NCI-H2107 treated with DMSO at 0.1 percent for 48 hours (cell line): ENCODE measurements around the gene SYPL2.

ENCODE experiments used
- DNase-seq: peaks from one replicate; lab custom pipeline; 2025; ENCODE audit not compliant: unreplicated experiment; lab: John Stamatoyannopoulos, UW

SYPL2 gene

DNA sequence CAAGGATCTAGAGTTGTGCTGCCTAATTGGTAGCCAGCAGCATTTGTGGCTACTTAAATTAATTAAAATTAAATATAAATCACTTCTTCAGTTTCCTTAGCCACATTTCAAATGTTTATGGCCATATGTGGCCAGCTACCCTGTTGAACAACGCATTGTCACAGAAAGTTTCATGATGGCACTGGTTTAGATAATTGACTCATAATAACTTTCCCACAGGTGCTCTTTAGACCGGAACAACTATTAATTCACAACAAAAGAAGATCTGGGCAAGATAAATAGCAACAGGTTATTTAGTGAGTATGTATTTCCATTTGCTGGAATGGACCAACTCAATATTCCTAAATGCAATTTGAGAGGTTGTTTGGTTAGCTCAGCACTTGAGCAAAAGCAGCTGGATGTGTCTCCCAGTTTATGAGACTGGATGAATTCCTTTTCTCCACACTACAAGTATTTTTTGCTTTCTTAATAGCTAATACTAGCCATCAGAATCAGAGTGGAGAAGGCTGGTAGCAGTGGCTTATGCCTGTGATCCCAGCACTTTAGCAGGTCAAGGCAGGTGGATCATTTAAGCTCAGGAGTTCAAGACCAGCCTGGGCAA, 46.9 kb downstream of the SYPL2 start:
- DNase-seq = peak; percentile 16

DNA sequence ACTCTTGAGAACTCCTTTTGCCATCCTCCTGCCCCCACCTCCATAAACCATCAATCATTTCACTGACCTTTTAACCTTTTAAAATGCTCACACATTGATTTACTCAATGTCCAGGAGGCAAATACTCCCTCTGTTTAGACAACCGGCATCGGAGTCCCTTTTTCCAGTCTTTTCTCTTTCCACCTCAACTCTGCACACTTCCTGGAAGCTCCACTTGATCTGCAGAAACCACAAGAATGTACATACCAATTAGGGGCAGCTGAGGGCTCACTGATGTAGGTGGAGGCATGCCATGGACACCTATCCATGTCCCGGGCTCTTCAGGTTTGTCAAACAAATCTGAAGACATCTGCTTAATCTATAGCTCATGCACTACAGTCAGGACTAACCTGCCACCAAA, 48.5 kb downstream of the SYPL2 start:
- DNase-seq = no peak

DNA sequence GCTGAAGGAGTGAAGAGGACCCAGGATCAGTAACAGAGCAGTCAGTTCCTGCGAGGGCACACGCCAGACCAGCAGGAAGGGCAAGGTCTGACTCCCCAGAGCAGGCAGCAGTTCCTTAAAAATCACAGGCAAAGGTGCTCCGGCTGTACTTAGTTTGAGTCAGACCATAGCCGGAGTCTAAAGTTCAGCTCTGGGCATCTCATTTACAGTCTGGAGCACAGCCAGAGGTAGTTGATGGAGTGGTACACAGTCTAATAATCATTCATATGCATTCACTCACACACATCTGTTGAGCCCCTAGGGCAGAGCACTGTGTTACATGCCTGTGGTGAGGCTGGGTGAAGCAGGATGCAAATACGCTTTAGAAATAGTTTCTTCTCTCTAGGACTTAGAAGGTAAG, 50.5 kb downstream of the SYPL2 start:
- no peak for DNase-seq

DNA sequence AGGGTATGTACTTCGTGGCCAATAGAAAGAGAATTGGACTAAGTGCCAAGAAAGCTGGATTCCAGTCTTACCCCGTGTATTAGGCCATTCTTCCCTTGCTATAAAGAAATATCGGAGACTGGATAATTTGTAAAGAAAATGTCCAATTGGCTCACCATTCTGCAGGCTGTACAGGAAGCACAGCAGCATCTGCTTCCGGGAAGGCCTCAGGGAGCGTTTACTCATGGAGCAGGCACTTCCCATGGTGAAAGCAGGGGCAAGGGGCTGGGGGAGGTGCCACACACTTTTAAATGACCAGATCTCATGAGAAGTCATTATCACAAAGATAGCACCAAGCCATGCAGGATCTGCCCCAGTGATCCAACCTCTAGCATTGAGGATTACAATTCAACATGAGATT, 51.0 kb downstream of the SYPL2 start:
- no peak for DNase-seq

DNA sequence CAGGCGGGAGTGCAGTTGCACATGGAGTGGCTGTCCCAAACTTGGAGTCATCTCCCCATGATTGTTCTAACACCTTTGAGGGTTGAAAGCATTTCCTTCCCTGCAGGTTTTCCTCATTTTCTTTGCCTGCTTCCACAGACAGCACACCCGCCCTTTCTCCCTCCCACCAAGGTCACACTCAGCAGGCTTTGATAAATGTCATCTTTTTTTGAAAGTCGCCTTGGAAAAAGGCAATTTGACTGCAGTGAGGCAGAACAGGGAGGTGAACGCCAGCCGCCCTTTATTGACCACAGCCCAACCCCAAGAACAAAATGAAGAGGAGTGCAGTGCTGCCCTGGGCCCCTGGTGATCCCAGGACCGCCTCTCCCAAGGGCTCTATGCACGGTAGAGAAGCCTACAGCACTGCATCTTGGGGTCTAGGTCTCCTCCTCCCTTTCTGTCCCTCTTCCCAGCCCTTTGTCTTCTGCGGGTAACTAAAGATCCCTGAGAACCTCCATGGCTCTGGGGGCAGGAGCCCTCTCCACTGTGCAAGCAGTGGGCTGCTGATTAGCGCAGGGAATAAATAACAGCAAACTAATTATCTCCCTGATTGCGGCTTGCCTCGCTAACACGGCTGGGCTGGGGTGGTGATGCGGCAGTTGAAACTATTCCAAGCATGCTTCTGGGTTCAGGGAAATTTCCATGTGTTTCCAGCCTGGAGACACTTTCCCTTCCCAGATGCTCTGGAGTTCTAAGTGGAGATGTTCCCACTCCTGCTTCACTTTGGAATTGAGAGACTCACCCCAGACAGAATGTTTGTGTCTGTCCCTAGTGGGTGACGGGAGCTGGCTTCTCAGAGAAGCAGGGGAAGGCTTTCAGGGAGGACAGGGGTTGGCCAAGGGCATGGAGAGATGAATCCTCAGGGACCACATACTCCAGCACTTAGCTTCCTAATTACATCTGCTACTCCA, 54.9 kb downstream of the SYPL2 start:
- DNase-seq = no peak

DNA sequence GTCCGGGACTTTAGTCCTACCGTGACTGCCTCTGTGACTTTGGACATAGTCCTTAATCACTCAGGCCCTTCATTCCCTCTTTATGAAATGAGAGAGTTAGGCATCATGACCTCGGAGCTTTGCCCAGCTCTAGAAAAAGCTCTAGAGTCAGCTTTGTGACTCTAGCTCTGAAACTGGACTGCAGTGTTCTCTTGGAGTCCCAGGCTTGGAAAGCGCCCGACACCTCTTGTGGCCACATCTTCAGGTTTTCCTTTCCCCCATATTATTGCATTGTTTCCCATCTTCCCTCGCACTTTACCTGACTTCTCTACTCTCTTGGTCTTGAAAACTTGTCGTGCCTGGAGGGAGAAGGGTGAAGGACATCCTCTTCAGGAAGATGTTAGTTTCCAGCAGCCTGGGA, 55.7 kb downstream of the SYPL2 start:
- DNase-seq = no peak

DNA sequence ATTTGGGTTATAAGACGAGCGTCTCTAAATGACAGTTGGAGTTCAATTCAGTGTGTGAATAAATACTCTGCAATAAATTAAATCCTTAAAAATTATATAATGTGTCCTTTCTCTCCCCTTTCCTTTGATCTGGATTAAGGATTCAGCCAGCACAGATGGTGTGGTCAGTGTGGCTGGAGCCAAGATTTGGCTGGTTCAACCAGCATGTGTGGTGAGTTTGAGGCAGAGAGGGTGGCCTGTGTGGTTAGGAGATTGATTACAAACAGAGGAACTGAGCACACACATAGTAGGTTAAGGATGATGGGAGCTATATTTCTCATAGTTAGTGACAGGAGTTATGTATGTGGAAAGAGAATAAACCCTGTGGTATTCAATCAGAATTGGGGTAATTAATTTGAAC, 57.4 kb downstream of the SYPL2 start:
- no peak for DNase-seq

DNA sequence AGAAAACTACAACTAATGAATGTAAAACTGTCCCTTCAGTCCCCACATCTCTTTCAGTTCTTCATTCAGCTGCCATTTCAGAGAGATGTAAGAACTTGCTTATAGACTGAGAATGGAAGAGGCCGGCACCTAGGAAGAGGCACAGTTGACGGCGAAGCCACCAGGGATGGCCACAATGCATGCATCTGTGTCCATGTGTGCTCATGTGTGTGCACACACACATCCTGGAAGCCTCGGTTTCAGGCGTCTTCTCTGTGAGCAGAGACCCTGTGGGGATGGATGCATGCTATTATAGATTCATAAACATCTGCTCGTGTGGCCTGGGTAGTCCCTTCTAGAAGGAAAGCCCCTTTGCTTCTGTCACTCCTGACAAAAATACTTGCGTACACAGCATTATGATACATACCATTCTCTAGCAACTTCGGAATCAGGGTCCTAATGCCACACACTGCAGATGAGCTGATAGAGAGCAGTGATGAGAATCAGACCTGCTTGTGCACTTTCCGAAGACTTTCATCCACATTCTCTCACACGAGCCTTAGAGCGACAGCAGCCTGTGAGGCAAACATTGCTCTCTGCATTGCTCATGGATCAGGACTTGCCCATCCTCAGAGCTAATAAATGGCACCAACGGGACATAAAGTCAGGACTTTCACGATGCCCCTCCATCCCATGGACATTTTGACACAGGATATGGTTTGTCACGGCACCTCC, 60.9 kb downstream of the SYPL2 start:
- no peak for DNase-seq

DNA sequence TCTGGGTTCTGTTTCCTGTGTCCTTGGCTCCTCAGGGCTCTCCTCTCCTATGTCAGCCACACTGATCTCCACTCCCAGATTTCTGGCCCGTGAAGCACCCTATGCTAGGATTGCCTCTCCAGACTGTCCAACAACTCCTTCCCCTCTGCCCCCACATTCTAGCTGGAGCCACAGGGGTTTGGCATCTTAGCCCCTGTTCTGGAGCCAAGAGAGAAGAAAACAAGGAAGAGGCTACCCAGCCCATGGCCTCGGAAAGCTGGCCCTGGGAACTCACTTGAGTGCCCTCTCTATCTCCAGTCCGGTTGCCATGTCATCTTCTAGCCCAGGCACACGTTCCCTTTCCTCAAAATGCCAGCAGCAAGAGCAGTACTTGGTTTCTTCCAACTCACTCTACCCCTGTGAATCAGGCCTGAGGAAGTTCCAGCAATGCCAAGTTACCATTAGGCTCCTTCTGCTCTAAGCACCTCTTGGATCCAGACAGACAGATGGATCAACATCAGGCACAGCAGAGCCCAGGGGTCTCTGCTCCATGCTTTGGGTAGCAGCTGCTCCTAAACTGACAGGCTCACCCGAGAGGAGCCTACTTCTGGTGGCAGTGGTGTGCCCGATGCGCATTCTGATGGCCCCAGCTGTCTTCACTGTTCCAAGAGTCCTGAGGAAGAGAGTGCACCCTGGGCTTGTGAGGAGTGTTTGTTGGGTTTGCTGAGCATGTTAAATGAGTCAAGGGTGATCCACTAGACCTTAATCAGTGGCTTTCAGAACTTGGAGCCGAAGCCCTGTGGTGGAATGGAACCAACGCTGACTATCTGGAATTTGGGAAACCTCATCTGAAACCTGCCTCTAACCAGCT, 61.7 kb downstream of the SYPL2 start:
- DNase-seq = no peak

DNA sequence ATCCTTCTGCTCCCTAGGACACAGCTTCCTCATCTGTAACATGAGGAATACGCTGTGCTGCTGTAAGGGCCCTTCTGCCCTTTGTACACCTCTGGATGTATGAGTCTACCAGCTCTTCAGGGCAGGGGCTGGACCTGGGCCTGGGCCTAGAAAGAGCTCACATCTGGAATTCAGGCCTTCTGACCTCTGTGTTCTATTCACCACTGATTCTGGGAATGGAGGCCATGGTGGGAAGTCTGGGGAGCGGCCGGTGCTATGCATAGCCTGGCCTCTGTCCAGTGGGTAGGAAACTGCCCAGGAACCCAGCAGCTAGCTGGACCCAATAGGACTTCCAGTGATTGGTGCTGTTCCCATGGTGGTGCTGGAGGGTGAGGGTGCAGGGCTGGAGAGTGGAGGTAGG, 62.4 kb downstream of the SYPL2 start:
- no peak for DNase-seq

DNA sequence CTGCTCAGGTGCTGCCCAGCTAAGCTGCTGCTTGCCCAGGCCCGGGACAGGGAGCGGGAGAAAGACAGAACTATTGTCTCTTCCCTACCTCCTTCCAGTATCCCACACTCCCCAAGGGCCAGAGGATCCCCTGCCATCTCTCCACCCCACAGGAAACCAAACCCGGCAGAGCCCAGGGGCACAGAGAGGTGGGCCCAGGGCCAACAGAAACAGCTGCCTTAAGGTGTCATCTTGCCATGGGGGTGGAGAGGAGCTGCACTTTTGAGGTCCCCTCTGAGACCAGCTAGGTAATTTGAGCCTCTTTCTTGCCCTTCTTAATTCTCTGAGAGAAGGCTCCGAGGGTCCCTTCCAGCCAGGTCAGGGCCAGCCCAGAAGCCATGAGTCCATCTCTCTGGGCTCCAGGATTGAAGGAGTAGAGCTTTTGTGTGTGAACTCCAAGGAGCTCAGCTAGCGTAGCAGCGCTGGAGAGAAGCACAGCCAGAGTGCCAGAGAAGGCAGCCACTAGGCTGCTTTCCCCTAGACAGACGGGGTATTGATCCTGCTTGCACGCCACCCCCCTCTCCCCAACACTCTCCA, 63.6 kb downstream of the SYPL2 start:
- peak; percentile 57 for DNase-seq

DNA sequence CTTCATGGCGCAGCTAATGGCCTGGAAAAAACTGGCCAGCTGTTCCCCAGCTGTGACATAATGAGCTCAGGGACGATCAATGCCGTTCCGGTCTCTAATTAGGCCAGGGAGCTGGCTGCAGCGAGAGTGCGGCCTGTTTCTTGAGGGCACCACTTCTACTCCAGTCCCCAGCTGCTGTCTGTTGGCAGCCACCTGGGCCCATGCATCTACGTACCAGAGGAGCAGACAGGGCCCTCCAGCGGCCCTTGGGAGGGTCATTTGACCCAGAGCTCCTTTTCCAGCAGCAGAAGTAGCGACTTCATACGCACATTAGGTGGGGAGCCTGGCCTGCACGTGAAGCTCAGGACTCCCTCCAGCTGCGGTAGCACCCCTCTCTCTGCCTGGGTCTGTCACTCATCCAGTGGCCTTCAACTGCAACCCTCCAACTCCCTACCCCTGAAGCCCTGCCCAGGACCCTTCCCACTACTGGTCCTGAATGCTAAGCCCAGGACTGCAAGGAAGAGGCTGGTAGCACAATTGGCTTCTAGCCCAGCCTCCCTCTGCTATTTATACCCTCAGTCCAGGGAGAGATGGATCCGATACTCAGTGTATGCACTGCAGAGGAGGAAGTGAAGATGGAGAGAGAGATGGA, 64.2 kb downstream of the SYPL2 start:
- DNase-seq = peak; percentile 60

DNA sequence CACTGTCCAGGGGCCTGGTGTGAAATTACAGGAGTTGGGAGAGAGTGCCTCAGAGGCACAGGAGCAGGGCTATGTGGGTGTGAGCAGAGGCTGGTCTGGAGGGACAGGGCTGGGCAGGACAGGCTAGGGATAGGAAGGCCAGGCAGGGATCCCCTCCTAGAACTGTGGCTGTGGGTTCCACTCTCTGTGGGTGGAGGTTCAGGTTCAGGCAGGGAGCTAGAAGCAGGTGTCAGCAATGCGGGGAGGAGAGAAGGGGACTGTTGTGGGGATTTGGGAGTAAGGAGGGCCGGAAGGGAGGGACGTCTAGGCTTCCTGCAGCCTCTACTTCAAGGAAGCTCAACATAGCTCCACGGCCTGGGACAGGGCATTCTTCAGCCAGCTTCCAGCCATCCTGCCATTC, 65.0 kb downstream of the SYPL2 start:
- DNase-seq = no peak
